Hepatocyte (in vitro differentiated cells): ENCODE results near the gene ARAF.

Experiments used
- EZH2phosphoT487 ChIP-seq: fragments of 200-600 bp; sonication (generic); IDR thresholded peaks from one replicate; pipeline ENCODE4 v1.6.1; 2018; ENCODE audit warnings: antibody characterized with exemption, mild to moderate bottlenecking, low read depth, moderate library complexity; ENCODE audit not compliant: unreplicated experiment, severe bottlenecking
- TF ChIP-seq, protein P1 (sequence below): fragments of 200-600 bp; sonication (generic); IDR thresholded peaks from 2 replicates; pipeline ENCODE4 v1.5.1; 2016; ENCODE audit warnings: antibody characterized with exemption, mild to moderate bottlenecking; ENCODE audit not compliant: poor library complexity

DNA sequence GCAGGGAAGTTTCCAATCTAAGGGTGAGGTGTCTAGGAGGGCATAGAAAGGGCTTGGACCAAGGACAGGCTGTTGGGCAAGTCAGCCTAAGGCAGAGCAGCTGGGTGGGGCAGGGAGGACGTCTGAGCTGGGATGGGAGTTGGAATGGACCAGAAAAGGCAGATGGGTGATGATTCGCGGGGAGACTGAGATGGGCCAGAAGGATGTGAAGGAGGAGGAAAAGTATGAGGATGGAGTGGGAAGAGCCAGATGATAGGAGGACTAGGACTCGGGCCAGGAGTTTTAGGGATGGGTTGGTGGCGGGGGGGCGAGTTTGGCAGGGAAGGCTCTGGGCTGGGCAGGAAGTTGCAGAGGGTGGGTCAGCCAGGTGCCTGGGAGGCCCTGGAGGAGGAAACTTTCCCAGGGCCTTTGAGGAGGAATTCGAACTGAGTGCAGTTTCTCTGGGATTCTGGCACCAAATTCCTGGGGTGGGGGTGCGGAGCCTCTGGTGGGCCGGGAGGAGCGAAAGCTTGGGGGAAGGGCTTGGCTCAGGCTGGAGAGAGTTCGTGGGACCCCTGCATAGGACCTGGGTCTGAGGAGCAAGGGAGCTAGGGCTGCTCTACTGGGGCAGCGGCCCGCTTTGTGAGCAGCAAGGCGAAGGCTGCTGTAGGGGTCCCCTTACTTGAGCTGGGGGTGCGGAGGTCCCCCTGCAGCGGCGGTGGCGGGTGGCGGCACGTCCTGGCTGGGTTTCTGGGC lies 12.5 kb downstream of the ARAF start:
- no peak for TF ChIP-seq EZH2phosphoT487
- TF ChIP-seq, protein P1, sequence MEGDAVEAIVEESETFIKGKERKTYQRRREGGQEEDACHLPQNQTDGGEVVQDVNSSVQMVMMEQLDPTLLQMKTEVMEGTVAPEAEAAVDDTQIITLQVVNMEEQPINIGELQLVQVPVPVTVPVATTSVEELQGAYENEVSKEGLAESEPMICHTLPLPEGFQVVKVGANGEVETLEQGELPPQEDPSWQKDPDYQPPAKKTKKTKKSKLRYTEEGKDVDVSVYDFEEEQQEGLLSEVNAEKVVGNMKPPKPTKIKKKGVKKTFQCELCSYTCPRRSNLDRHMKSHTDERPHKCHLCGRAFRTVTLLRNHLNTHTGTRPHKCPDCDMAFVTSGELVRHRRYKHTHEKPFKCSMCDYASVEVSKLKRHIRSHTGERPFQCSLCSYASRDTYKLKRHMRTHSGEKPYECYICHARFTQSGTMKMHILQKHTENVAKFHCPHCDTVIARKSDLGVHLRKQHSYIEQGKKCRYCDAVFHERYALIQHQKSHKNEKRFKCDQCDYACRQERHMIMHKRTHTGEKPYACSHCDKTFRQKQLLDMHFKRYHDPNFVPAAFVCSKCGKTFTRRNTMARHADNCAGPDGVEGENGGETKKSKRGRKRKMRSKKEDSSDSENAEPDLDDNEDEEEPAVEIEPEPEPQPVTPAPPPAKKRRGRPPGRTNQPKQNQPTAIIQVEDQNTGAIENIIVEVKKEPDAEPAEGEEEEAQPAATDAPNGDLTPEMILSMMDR = no peak
